ENCODE data around the gene LDLRAD3.
"Not testable (repeated sequence)": the region's sequence is repeated elsewhere in the genome, so short reads cannot be mapped to it uniquely, and the experiment has no call there.

The LDLRAD3 gene

GRCh38 chr11:36167729-36168128 lies 223.9 kb downstream of the LDLRAD3 start:
- no peaks in the 10 kb centered on the region for H3K27me3 ChIP-seq (ENCODE audit: control insufficient read depth, insufficient read depth, low read length)
- H3K9ac ChIP-seq = no peak overlapping the region
- no peaks in the 10 kb centered on the region for H3K4me1 ChIP-seq
- TF ChIP-seq CTCF (IDR thresholded peaks at IDR 0.05) = no peak
- no peak overlapping the region for H2AFZ ChIP-seq
- no peak overlapping the region for H3K27ac ChIP-seq
- no peaks in the 10 kb centered on the region for H3K9me3 ChIP-seq (ENCODE audit: control insufficient read depth, low read length)
- H3K4me3 ChIP-seq (ENCODE audit: low read depth, low read length) = no peak overlapping the region
- H3K36me3 ChIP-seq (ENCODE audit: control insufficient read depth, insufficient read depth, low read length) = no peaks in the 10 kb centered on the region
- no peaks in the 10 kb centered on the region for H3K79me2 ChIP-seq
- H3K4me2 ChIP-seq (ENCODE audit: low read length) = no peak overlapping the region

- Histone ChIP-seq H3K27ac (no peak overlapping the region), H3K79me2 (no peaks in the 10 kb centered on the region), H3K9ac (no peak overlapping the region), H3K4me1 (no peaks in the 10 kb centered on the region), H3K4me2 (ENCODE audit: low read length) (no peak overlapping the region), H2AFZ (no peak overlapping the region), H3K36me3 (ENCODE audit: control insufficient read depth, insufficient read depth, low read length) (no peaks in the 10 kb centered on the region), H3K27me3 (ENCODE audit: control insufficient read depth, insufficient read depth, low read length) (no peaks in the 10 kb centered on the region), H3K4me3 (ENCODE audit: low read depth, low read length) (no peak overlapping the region), H3K9me3 (ENCODE audit: control insufficient read depth, low read length) (no peaks in the 10 kb centered on the region)
- TF ChIP-seq CTCF (IDR thresholded peaks at IDR 0.05) = no peak
Measured at GRCh38 chr11:36177836-36178235, 234.0 kb downstream of the LDLRAD3 start.

GRCh38 chr11:36186340-36187175 lies 242.7 kb downstream of the LDLRAD3 start:
- no peaks in the 10 kb centered on the region for H3K27me3 ChIP-seq (ENCODE audit: control insufficient read depth, insufficient read depth, low read length)
- H2AFZ ChIP-seq = no peak overlapping the region
- no peaks in the 10 kb centered on the region for H3K4me1 ChIP-seq
- no peak overlapping the region for H3K27ac ChIP-seq
- H3K79me2 ChIP-seq = no peaks in the 10 kb centered on the region
- no peak for TF ChIP-seq CTCF (IDR thresholded peaks at IDR 0.05)
- no peaks in the 10 kb centered on the region for H3K9me3 ChIP-seq (ENCODE audit: control insufficient read depth, low read length)
- no peak overlapping the region for H3K4me2 ChIP-seq (ENCODE audit: low read length)
- H3K36me3 ChIP-seq (ENCODE audit: control insufficient read depth, insufficient read depth, low read length) = no peaks in the 10 kb centered on the region
- H3K9ac ChIP-seq = no peak overlapping the region
- no peak overlapping the region for H3K4me3 ChIP-seq (ENCODE audit: low read depth, low read length)

GRCh38 chr11:36187622-36188021 lies 243.8 kb downstream of the LDLRAD3 start:
- H3K27me3 ChIP-seq (ENCODE audit: control insufficient read depth, insufficient read depth, low read length) = no peaks in the 10 kb centered on the region
- H3K4me1 ChIP-seq = no peaks in the 10 kb centered on the region
- no peaks in the 10 kb centered on the region for H3K36me3 ChIP-seq (ENCODE audit: control insufficient read depth, insufficient read depth, low read length)
- H3K4me3 ChIP-seq (ENCODE audit: low read depth, low read length) = no peak overlapping the region
- no peak overlapping the region for H3K27ac ChIP-seq
- no peaks in the 10 kb centered on the region for H3K79me2 ChIP-seq
- no peak overlapping the region for H3K4me2 ChIP-seq (ENCODE audit: low read length)
- TF ChIP-seq CTCF (IDR thresholded peaks at IDR 0.05) = no peak
- H3K9me3 ChIP-seq (ENCODE audit: control insufficient read depth, low read length) = no peaks in the 10 kb centered on the region
- no peak overlapping the region for H2AFZ ChIP-seq
- H3K9ac ChIP-seq = no peak overlapping the region

- not testable (repeated sequence) for H3K4me2 ChIP-seq (ENCODE audit: low read length); H3K27me3 ChIP-seq (ENCODE audit: control insufficient read depth, insufficient read depth, low read length); H3K36me3 ChIP-seq (ENCODE audit: control insufficient read depth, insufficient read depth, low read length); H3K27ac ChIP-seq; H3K9ac ChIP-seq; H3K9me3 ChIP-seq (ENCODE audit: control insufficient read depth, low read length); H2AFZ ChIP-seq; H3K4me3 ChIP-seq (ENCODE audit: low read depth, low read length); H3K79me2 ChIP-seq; H3K4me1 ChIP-seq
Measured at GRCh38 chr11:36189735-36190134, 245.9 kb downstream of the LDLRAD3 start.
